ENCODE results near the gene MYBL2.

MYBL2 gene

DNA sequence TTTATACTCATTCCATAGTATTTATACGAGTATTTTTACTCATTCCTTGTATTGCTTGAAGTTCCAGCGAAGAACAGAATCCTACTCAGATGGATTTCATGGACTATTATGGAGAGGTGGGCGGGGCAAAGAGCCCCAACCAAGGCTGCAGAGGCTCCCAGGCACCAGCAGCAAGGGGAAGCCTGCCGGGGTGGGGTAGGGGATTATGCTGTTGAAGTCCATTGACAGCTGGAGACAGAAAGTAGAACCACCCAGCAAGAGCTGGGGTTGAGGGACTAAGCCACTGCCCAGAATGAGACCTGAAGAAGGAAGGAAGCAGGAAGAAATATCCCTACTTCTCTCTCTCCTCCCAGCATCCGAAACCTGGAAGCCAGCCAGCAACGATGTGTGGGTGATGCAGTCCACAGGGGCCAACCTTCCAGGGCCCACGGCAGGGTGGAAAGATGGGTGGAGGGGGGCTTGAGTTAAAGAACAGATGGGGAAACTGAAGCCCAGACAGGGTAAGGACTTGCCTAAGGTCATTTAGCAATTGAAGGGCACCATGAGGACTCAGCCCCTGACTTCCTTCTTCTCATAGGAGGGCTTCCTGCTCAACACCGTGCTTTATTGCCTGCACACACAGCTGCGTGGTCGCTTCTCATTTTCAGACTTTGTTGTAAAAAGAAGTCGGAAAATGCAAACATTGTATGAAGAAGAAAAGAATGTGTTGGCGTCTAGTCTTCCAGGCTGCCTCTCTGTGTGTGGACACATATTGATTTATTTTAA is 78.2 kb downstream of the MYBL2 start:
- H3K9me3 ChIP-seq (ENCODE audit: control insufficient read depth, insufficient read depth, low read depth, low read length), result no peaks in the 10 kb centered on the region
- peaks cover 9% of the 10 kb centered on the region for H3K4me1 ChIP-seq (ENCODE audit: control insufficient read depth, insufficient read depth, low read length)
- ChIA-PET CTCF (no interaction called here), POLR2A (interaction anchor here (0.8 kb wide), 1 partner anchor 74 kb away, joined by 4 read pairs; no protein-coding TSS in a partner anchor)
- H3K36me3 ChIP-seq (ENCODE audit: control insufficient read depth in 2 of 2, insufficient read depth in 1 of 2, low read length in 2 of 2), result no peaks in the 10 kb centered on the region
- peak; percentile 34; the same call in 1 of the 2 replicates for TF ChIP-seq ZBTB17 (tag by site-specific recombination; IDR thresholded peaks at IDR 0.05)
- TF ChIP-seq GLIS1 (tag by site-specific recombination; IDR thresholded peaks at IDR 0.05), result peak; percentile 33
- TF ChIP-seq HOXC10 (CRISPR knock-in tag; IDR thresholded peaks at IDR 0.05), result no peak
- TF ChIP-seq ZNF549 (tag by site-specific recombination; IDR thresholded peaks at IDR 0.05), result no peak
- TF ChIP-seq, protein P1, sequence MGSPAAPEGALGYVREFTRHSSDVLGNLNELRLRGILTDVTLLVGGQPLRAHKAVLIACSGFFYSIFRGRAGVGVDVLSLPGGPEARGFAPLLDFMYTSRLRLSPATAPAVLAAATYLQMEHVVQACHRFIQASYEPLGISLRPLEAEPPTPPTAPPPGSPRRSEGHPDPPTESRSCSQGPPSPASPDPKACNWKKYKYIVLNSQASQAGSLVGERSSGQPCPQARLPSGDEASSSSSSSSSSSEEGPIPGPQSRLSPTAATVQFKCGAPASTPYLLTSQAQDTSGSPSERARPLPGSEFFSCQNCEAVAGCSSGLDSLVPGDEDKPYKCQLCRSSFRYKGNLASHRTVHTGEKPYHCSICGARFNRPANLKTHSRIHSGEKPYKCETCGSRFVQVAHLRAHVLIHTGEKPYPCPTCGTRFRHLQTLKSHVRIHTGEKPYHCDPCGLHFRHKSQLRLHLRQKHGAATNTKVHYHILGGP (tag by site-specific recombination; IDR thresholded peaks at IDR 0.05), result no peak
- no peak for TF ChIP-seq ZNF701 (tag by site-specific recombination; IDR thresholded peaks at IDR 0.05)
- peak; percentile 59 for TF ChIP-seq ZFHX2 (tag by site-specific recombination; conservative IDR thresholded peaks at IDR 0.05)
- TF ChIP-seq ZNF658 (tag by site-specific recombination; IDR thresholded peaks at IDR 0.05), result no peak
- TF ChIP-seq IKZF3 (tag by site-specific recombination; IDR thresholded peaks at IDR 0.05), result 0 out of 2 replicates have a peak, but pooled peaks have one; percentile 11
- no peak for TF ChIP-seq ZNF707 (tag by site-specific recombination; IDR thresholded peaks at IDR 0.05)
- TF ChIP-seq, protein P2, sequence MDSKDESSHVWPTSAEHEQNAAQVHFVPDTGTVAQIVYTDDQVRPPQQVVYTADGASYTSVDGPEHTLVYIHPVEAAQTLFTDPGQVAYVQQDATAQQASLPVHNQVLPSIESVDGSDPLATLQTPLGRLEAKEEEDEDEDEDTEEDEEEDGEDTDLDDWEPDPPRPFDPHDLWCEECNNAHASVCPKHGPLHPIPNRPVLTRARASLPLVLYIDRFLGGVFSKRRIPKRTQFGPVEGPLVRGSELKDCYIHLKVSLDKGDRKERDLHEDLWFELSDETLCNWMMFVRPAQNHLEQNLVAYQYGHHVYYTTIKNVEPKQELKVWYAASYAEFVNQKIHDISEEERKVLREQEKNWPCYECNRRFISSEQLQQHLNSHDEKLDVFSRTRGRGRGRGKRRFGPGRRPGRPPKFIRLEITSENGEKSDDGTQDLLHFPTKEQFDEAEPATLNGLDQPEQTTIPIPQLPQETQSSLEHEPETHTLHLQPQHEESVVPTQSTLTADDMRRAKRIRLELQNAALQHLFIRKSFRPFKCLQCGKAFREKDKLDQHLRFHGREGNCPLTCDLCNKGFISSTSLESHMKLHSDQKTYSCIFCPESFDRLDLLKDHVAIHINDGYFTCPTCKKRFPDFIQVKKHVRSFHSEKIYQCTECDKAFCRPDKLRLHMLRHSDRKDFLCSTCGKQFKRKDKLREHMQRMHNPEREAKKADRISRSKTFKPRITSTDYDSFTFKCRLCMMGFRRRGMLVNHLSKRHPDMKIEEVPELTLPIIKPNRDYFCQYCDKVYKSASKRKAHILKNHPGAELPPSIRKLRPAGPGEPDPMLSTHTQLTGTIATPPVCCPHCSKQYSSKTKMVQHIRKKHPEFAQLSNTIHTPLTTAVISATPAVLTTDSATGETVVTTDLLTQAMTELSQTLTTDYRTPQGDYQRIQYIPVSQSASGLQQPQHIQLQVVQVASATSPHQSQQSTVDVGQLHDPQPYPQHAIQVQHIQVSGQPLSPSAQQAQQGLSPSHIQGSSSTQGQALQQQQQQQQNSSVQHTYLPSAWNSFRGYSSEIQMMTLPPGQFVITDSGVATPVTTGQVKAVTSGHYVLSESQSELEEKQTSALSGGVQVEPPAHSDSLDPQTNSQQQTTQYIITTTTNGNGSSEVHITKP (tag by site-specific recombination; IDR thresholded peaks at IDR 0.05), result peak; percentile 49; the same call in 1 of the 2 replicates
- no peak for TF ChIP-seq ZNF138 (tag by site-specific recombination; IDR thresholded peaks at IDR 0.05; ENCODE audit: borderline replicate concordance)
- TF ChIP-seq ZNF621 (tag by site-specific recombination; IDR thresholded peaks at IDR 0.05), result no peak
- TF ChIP-seq SP7 (tag by site-specific recombination; IDR thresholded peaks at IDR 0.05), result peak; percentile 21; the same call in 1 of the 2 replicates
- TF ChIP-seq ZNF366 (tag by site-specific recombination; conservative IDR thresholded peaks at IDR 0.05), result peak; percentile 64
- TF ChIP-seq, protein P3, sequence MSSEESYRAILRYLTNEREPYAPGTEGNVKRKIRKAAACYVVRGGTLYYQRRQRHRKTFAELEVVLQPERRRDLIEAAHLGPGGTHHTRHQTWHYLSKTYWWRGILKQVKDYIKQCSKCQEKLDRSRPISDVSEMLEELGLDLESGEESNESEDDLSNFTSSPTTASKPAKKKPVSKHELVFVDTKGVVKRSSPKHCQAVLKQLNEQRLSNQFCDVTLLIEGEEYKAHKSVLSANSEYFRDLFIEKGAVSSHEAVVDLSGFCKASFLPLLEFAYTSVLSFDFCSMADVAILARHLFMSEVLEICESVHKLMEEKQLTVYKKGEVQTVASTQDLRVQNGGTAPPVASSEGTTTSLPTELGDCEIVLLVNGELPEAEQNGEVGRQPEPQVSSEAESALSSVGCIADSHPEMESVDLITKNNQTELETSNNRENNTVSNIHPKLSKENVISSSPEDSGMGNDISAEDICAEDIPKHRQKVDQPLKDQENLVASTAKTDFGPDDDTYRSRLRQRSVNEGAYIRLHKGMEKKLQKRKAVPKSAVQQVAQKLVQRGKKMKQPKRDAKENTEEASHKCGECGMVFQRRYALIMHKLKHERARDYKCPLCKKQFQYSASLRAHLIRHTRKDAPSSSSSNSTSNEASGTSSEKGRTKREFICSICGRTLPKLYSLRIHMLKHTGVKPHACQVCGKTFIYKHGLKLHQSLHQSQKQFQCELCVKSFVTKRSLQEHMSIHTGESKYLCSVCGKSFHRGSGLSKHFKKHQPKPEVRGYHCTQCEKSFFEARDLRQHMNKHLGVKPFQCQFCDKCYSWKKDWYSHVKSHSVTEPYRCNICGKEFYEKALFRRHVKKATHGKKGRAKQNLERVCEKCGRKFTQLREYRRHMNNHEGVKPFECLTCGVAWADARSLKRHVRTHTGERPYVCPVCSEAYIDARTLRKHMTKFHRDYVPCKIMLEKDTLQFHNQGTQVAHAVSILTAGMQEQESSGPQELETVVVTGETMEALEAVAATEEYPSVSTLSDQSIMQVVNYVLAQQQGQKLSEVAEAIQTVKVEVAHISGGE (tag by site-specific recombination; conservative IDR thresholded peaks at IDR 0.05; ENCODE audit: low read depth), result no peak
- TF ChIP-seq ZNF76 (tag by site-specific recombination; IDR thresholded peaks at IDR 0.05; ENCODE audit: borderline replicate concordance, low read depth), result peak; percentile 21; the same call in 1 of the 2 replicates
- peak; percentile 55; the same call in 1 of the 2 replicates for TF ChIP-seq EGR2 (tag by site-specific recombination; IDR thresholded peaks at IDR 0.05; ENCODE audit: low read depth)
- TF ChIP-seq ZEB2 (tag by site-specific recombination; IDR thresholded peaks at IDR 0.05), result 0 out of 2 replicates have a peak, but pooled peaks have one; percentile 26
- no peak for TF ChIP-seq ZNF837 (tag by site-specific recombination; IDR thresholded peaks at IDR 0.05)
- no peak for TF ChIP-seq KLF10 (tag by site-specific recombination; IDR thresholded peaks at IDR 0.05)
- TF ChIP-seq, protein P4, sequence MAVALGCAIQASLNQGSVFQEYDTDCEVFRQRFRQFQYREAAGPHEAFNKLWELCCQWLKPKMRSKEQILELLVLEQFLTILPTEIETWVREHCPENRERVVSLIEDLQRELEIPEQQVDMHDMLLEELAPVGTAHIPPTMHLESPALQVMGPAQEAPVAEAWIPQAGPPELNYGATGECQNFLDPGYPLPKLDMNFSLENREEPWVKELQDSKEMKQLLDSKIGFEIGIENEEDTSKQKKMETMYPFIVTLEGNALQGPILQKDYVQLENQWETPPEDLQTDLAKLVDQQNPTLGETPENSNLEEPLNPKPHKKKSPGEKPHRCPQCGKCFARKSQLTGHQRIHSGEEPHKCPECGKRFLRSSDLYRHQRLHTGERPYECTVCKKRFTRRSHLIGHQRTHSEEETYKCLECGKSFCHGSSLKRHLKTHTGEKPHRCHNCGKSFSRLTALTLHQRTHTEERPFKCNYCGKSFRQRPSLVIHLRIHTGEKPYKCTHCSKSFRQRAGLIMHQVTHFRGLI (tag by site-specific recombination; IDR thresholded peaks at IDR 0.05), result no peak
- TF ChIP-seq ZNF600 (tag by site-specific recombination; IDR thresholded peaks at IDR 0.05), result no peak
- peak; percentile 47 for TF ChIP-seq ZBTB20 (tag by site-specific recombination; IDR thresholded peaks at IDR 0.05)
- TF ChIP-seq GLI4 (tag by site-specific recombination; IDR thresholded peaks at IDR 0.05), result no peak
- TF ChIP-seq GLIS2 (tag by site-specific recombination; IDR thresholded peaks at IDR 0.05), result peak; percentile 43
- TF ChIP-seq KLF9 (tag by site-specific recombination; IDR thresholded peaks at IDR 0.05; ENCODE audit: low read depth), result peak; percentile 44; the same call in 1 of the 2 replicates
- no peak overlapping the region for H3K4me3 ChIP-seq (ENCODE audit: low read depth, low read length)
- no peak overlapping the region for H3K27ac ChIP-seq (ENCODE audit: extremely low read depth, low read depth, low read length)
